Measurements from ENCODE around the gene IKZF1.

DNA sequence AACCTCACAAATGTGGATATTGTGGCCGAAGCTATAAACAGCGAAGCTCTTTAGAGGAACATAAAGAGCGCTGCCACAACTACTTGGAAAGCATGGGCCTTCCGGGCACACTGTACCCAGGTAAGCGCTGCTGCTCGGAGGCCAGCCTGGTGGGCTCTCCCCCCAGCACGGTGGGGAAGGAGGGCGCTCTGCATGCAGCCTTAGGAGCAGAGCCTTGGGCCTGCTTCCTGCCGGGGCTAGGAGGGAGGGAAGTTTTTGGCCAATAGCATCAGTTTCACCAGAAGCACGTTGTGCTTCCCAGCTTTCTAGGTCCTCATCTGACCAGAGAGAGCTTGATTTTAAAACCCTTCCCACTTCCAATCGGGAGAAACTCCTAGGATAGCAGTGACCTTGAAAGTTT lies 82.8 kb downstream of the IKZF1 start:
- TF ChIP-seq SUZ12 (IDR thresholded peaks at IDR 0.05; ENCODE audit: extremely low read depth, insufficient read depth, insufficient read length) (no peak), ZNF274 (IDR thresholded peaks at IDR 0.05; ENCODE audit: low read depth, low read length) (no peak)
